GM18526 (cell line): ENCODE results near the gene MAPK10.

Experiments
- POLR2A ChIP-seq: IDR thresholded peaks from 3 replicates; pipeline ENCODE4 v1.6.1; 2011; ENCODE audit not compliant: insufficient read length; ENCODE audit errors: extremely low read depth

MAPK10 gene

DNA sequence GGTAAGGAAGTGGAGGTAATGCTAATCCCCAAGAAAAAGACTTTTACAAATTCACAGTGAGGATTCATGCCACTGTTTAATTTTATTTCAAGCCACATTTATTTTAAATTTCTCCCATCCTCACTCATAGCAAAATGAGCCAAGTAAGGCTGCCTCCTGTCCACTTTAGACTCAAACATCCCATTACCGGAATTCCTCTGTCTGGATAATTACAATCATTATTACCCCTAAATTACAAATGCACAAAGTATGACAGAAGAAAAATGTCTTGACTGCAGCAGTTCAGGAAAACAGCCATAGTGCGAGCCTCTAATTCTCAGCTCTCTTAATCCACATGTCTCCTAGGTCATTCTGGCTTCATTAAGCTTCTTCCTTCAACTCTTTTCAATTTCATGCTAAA, 57.0 kb downstream of the MAPK10 start:
- no peak for TF ChIP-seq POLR2A

DNA sequence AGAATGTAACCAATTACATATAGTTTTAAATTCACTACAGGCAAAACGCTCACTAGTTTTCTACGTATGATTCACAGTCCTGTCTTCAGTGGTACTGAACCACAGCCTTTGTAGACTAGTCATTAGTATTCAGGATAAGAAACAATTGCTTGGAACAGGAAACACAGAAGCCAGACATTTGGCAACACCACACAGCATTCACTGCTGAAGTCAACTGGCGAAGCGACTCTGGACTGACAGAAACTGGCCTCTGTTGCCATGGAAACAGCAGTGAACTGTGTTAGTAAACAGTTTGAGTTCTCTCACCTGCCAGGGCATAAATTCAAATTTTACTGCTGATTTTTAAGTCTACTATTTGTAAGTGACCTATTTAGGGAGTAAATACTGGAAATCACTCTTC, 57.6 kb downstream of the MAPK10 start:
- no peak for TF ChIP-seq POLR2A

DNA sequence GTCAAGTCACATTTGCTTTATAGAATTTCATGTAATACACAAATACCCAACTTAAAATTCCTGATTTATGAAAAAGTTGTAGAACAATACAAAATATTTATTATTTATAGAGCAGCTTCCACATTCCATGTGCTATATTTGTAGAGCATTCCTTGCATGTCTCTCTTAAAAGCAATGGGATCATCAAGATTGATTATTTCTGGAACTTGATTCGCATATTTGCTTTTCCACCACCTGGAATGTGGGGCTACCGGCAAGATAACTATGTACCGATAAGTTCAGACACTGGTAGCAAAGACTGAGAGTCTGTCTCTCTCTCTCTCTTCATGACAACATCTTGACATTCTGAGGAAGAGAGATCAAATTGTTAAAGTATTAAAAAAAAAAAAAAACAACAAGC, 59.3 kb downstream of the MAPK10 start:
- TF ChIP-seq POLR2A, result no peak

DNA sequence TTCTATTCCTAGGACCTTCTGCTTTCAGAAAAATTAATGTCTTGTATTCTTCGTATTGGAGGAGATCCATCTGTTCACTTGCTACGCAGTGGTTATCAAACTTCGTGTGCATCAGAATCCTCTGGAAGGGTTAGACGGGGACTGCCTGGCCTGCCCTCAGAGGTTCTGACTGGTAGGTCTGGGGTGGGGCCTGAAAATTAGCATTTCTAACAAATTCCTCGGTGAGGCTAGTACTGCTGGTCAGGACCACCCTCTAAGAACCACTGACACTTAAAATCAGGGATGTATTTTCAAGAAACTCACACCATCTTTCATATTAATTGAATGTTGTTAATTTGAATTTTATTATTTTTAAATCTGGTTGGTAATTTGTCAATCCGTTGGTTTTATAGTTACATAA, 63.0 kb downstream of the MAPK10 start:
- TF ChIP-seq POLR2A, result no peak

DNA sequence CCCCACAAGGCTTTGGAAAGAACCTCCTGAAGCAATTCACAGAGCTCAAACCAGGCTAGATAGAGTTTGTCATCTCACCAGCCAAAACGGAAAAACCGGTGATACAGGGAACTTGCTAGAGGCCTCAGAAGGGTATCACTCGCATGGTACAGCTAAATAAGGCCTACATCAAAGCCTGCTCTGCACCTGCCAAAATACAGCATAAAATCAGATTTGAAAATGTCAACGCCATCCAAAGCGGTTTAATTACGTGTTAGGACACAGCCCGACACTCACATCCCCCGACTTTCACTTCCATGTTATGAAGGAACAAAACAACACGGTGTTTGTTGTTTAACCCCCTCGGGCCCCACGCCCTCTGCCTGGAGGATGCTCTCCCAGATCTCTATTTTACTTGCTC, 65.0 kb downstream of the MAPK10 start:
- TF ChIP-seq POLR2A, result no peak

DNA sequence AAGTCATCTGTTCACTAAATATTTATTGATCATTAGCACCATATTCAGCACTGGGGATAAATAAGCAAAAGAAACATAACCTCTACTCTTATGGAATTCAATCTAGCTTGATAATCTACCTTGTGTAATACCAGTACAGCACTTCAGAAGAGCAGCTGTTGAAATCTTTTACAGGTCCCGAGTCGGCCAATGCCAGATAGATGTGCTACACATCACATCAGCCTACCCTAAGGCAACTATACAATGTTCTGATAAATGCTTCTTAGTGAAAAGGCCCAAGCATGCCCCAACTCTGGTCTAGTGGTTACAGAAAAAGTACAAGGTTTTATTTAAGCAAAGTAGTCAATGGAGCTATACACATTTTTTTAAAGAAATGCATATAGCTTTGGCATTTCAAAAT, 68.7 kb downstream of the MAPK10 start:
- no peak for TF ChIP-seq POLR2A

DNA sequence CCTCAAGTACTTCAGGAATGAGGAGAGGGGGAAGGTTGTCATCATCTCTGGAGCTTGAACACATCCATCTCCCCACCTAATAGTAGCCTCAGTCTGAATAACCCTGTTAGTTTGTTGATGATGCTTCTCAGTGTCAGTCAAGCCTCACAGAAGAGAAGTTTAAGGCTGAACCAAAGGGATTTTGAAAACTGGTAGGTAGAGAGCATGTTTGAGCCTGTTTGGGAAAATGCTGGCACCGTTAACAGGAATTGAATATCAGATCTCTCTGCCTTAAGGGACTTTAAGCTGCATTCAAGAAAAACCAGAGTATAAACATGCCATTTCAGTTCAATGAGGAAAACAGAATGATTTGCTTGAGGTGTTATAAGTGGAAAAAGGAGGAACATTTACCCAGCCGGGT, 73.1 kb downstream of the MAPK10 start:
- TF ChIP-seq POLR2A, result no peak

DNA sequence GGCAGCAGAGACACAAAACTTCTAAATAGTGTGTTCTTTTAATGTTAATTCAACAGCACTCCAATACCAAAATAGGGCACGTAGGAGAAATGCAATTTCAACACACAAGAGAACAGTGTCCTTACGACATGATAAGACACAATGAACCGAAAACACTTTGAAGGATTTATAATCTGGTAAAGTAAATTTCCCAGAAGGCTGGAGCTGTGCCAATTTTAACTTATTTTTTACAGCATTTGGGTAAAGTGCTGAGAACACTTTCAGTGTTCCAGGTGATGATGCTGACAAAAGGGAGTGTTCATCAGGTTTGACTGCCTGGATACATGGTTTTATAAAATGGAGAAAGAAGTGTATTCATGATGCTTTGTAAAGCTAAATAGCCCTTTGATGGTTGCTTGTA, 76.5 kb downstream of the MAPK10 start:
- TF ChIP-seq POLR2A, result no peak

DNA sequence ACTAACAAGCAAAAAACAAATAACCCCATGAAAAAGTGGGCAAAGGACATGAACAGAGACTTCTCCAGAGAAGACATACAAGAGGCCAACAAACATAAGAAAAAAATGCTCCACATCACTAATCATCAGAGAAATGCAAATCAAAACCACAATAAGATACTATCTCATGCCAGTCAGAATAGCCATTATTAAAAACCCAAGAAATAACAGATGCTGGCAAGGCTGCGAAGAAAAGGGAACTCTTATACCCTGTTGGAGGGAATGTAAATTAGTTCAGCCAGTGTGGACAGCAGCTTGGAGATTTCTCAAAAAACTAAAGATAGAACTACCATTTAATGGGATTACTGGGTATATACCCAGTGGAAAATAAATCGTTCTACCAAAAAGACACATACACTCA, 79.6 kb downstream of the MAPK10 start:
- TF ChIP-seq POLR2A, result no peak

DNA sequence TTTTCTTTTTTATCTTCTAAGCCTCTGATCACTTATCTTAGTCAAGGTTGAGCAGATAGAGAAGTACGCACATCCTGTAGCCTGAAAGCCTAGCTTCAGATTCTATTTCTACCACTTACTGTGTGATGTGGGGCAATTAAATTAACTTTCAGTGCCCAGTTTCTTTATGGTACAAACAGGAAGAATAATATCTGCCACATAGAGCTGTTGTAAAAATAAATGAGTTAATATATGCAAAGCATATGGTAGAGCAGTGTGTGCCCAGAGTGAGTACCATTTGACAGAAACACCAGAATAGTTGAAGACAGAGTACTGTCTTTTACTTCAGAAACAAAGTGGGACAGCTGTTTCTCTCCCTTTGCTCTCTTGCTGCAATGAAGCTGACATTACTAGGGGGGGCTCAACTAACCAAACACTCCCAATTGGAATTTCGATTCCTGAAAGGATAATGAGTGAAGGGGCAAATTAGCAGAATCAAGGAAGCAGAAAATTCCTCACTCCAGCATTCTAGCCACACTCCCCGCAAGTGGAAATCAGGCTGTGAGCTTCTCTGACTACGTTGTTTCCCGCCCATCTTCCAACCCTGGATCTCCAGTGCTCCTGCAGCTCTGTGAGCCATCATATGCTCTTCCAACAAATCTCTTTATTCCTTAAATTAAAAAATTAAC, 80.4 kb downstream of the MAPK10 start:
- TF ChIP-seq POLR2A, result no peak

DNA sequence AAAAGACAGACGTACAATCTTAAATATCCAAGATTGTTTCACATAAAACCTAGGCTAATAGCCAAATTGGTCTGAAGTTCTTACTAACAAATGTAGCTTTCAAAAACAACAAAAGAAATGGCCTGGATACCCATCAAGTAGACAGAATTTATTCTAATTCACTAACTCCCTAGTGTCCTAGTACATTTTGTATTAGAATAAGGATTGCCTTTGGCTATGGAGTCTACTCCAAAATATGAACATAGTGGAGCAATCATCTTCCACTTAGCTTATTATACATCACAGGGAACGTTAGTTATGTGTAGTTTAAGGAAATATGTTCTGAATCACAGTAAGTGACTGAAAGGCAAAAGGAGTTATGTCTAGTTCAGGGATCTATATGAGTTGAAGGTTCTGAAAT, 81.7 kb downstream of the MAPK10 start:
- TF ChIP-seq POLR2A, result no peak

DNA sequence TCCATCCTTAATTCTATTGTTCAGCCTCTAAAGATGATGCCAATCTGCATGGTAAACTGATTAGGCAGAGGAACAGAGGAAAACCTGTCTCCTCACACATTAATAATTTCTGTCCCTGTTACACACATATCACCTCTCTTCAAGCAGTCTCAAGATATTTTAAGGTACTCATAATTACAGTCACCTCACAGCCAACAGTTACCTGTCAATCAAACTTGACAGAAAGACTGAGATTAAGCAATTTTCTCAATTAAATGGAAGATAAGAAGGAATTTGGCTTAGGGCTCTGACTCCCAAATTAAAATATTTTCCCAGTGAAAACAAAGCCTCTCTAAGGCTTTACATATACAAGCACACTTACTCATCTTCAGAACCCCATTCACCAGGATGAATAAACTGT, 85.2 kb downstream of the MAPK10 start:
- TF ChIP-seq POLR2A, result no peak

DNA sequence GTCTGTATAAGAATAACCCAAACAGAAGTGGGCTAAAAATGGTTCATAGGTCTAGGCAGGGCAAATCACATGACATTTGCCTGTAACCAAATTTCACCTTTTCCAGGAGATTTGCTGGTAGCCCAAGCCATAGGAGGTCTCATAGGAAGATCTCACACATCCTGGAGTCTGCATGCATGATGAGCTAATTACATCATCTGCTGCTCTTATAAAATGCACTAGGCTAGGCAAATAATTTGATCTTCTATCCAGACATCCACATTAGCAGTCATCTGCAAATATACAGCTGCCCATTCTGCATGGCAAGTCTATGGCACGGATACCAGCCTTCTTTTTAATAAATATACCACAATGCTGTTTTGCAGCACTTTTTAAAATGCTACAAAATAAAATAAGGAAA, 87.2 kb downstream of the MAPK10 start:
- TF ChIP-seq POLR2A, result no peak

DNA sequence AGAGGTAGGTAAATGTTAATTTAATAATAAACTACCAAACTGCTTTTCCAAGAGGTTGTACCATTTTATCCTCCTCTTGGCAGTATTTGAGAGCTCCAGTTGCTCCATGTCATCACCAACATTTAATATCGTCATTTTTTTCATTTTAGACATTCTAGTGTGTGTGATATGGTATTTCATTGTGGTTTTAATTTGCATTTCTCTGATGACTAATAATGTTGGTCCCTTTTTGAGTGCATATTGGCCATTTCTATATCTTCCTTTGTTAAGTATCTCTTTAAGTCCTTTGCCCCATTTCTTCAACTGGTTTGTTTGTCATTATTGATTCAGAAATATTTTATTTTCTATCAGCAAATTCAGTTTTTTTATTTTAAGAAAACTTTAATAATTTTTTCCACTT, 88.8 kb downstream of the MAPK10 start:
- TF ChIP-seq POLR2A, result no peak

DNA sequence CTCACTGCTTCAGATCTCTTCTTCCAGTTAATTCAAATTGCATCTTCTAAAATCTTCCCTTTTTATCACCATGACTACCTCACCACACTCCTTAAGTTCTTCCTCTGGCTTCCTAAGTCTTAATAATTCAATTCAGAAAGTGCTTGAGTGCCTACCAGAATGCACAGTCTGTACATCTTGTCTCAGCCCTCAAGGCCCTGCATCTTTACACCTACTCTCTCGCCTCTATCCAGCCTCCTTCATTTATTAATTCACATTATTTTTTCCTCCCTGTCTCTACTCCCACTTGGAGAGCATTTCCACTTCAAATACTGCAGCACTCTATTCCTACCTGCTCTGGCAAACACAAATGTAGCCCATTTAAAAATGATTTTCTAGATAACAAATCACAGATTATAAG, 90.5 kb downstream of the MAPK10 start:
- TF ChIP-seq POLR2A, result no peak

DNA sequence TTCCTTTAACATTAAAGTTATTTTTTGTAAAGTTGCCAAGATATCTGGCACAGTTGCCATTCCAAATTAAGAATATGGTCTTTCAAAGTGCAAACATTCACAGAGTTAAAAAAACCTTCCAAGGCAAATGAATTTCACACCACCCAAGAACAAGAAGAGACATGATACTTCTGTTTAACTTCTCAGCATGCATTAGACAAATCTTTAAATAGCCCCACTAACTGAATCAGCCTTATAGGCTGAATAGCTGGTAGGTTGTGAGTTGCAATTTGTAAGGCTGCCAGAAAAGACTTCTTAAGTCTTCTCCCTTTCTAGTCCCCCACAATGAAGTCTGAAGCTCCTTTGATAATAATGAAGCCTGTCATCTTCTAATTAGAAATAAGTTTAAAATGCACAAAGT, 95.6 kb downstream of the MAPK10 start:
- TF ChIP-seq POLR2A, result no peak

DNA sequence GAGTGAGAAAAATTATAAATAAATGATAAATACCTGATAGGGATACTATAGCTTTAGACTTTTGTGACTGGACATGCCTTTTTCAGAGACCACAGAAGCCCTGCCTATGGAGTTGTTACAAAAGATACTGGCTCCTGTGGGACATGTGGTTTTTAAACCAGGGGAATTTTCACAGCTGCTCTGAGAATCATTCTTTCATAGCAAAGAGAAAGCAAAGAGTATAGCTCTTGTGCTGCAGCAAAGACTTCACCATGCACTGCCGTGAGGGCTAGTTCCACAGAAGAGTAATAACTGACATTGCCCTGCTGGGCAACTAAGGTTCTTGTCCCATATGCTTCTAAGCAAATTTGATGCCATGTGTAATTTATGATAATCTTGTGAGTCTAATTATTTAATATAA, 98.2 kb downstream of the MAPK10 start:
- TF ChIP-seq POLR2A, result no peak

DNA sequence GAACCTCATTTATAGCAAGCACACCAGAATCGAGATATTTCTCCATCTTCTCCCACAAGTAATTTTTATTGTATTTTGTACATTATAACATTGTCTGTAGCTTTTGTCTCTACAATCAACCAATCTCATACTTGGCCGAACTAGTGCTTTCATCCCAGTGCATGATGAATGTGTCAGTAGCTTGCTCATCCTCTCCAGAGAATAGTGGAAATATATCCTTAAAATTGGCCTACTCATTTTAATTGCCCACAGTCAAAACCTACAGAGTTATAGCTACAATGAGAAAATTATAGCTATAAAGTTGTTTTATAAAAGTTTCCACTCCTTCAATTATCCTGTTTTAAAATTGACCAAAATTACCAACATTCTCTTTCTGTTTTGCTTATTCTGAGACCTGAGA, 103.8 kb downstream of the MAPK10 start:
- TF ChIP-seq POLR2A, result no peak
